ENCODE measurements around the gene ZMYND12.

GRCh38 chr1:42463921-42464320 lies 8.1 kb upstream of the ZMYND12 start:
- TF ChIP-seq REST (IDR thresholded peaks at IDR 0.05; ENCODE audit: insufficient read depth in 1 of 2, low read depth in 2 of 2, low read length in 2 of 2) (no peak), POLR2AphosphoS5 (IDR thresholded peaks at IDR 0.05; ENCODE audit: low read depth, low read length) (no peak), TAF1 (IDR thresholded peaks at IDR 0.05; ENCODE audit: borderline replicate concordance, insufficient read depth, low read length) (no peak)
